Measurements from ENCODE around the gene GABRP. TPM values are rescaled to one million over a fixed set of nuclear protein-coding genes. Genes with fewer than 3 reads are reported as not detected.

GABRP gene
- total RNA-seq, 1 experiment from 2014 or later: 1.5 TPM

DNA sequence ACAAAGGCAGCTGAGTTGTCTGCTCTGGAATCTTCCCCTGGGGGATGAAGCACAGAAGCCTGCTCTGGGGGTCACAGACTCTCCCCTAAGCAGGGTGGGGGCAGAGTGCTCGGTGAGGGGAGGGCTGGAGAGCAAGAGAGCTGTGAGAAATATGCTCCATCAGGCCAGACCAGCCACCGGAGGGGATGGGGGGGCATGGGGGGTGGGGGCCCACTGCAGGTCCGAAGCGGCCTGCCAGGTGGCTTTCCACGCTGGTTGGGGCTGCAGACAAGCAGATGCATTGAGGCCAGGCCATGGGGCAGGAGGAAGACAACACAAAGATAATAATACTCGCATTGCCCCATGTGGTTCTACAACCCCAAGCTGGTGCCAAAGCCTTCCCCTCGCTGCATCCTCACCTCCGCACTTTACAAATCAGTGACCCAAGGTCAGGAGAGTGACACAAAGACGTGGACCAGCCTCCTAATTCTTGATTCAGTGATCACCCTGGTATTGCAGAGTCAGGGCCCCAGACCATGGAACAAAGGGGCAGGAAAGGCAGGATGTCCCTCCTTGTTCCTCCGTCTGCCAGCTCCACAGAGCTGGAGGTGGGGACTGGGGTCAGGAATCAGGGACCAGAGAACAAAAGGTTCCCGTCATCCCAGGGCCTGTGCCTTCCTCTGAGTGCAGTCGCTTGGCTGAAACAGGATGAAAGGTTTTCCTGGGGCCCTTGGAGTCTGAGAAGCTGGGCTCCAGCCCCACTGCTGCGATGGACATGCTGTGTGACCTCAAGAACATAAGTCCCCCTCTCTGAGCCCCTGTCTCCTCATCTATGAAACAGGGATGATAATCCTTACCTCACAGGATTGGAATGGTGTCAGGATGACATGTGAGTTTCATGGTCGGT lies 37.2 kb upstream of the GABRP start:
- Histone ChIP-seq H3K9ac (ENCODE audit: extremely low read depth, insufficient read length, low read length) (no peak overlapping the region), H3K4ac (ENCODE audit: low read depth, low read length) (no peak overlapping the region), H2BK120ac (ENCODE audit: low read depth, low read length, poor library complexity, severe bottlenecking) (no peak overlapping the region), H4K5ac (ENCODE audit: insufficient read length, low read depth, low read length) (peak overlapping the region; percentile 13), H3K79me1 (ENCODE audit: insufficient read depth, low read depth, low read length, poor library complexity, severe bottlenecking) (no peaks in the 10 kb centered on the region), H3K23me2 (ENCODE audit: insufficient read length, low read depth, low read length, poor library complexity, severe bottlenecking) (peaks cover 4% of the 10 kb centered on the region), H3K9me3 (ENCODE audit: control insufficient read depth, low read depth, low read length) (no peaks in the 10 kb centered on the region), H2AFZ (ENCODE audit: low read length) (no peak overlapping the region), H4K8ac (replicated peaks; ENCODE audit: insufficient read length, low read depth, low read length) (no peak overlapping the region), H3K14ac (ENCODE audit: insufficient read depth, low read length) (peak overlapping the region; percentile 33; the same call in 1 of the 2 replicates), H3K79me2 (ENCODE audit: insufficient read depth, low read length) (no peaks in the 10 kb centered on the region), H4K20me1 (ENCODE audit: control insufficient read depth, insufficient read depth, insufficient read length) (no peaks in the 10 kb centered on the region), H3T11ph (ENCODE audit: low read length) (no peak overlapping the region), H3K27ac (ENCODE audit: insufficient read length, low read depth, low read length) (peak overlapping the region; percentile 63), H3K23ac (ENCODE audit: insufficient read length, low read depth, low read length) (no peak overlapping the region), H2BK5ac (ENCODE audit: insufficient read length, low read length) (no peak overlapping the region), H2AK5ac (ENCODE audit: insufficient read length, low read length) (peak overlapping the region; percentile 28), H2BK12ac (ENCODE audit: insufficient read length, low read depth, low read length) (peak overlapping the region; percentile 66), H2BK15ac (ENCODE audit: low read depth, low read length) (no peak overlapping the region), H3K18ac (ENCODE audit: insufficient read length, low read depth, low read length) (peak overlapping the region; percentile 49), H2BK20ac (ENCODE audit: low read depth, low read length, poor library complexity, severe bottlenecking) (no peak overlapping the region), H4K91ac (ENCODE audit: insufficient read length, low read depth, low read length) (no peak overlapping the region), H3K4me1 (ENCODE audit: insufficient read depth, low read length) (peaks cover 6% of the 10 kb centered on the region; the same call in 1 of the 2 replicates), H3K27me3 (ENCODE audit: insufficient read depth, low read length) (no peaks in the 10 kb centered on the region), H3K4me2 (ENCODE audit: insufficient read depth, insufficient read length, low read length) (no peak overlapping the region), H3K56ac (ENCODE audit: insufficient read length, low read depth, low read length) (no peak overlapping the region)
- peaks cover 0 to 7% (median 2%) of the 10 kb centered on the region in 3 experiments; a peak in 3 of 7 replicates for H3K36me3 Mint-ChIP-seq (ENCODE audit: insufficient read depth in 1 of 3, low read depth in 3 of 3)
- peak overlapping the region in 1 of 2 experiments; percentile 26; a peak in 1 of 5 replicates for H3K4me3 Mint-ChIP-seq
- peaks cover 0 to 8% of the 10 kb centered on the region in 2 experiments; a peak in 3 of 5 replicates for H3K9me3 Mint-ChIP-seq
- no CpG with 5 or more reads among the region's 14 CpGs for WGBS (ENCODE audit: extremely low coverage, insufficient read length, low lambda C conversion rate)
- TF ChIP-seq, protein P1, sequence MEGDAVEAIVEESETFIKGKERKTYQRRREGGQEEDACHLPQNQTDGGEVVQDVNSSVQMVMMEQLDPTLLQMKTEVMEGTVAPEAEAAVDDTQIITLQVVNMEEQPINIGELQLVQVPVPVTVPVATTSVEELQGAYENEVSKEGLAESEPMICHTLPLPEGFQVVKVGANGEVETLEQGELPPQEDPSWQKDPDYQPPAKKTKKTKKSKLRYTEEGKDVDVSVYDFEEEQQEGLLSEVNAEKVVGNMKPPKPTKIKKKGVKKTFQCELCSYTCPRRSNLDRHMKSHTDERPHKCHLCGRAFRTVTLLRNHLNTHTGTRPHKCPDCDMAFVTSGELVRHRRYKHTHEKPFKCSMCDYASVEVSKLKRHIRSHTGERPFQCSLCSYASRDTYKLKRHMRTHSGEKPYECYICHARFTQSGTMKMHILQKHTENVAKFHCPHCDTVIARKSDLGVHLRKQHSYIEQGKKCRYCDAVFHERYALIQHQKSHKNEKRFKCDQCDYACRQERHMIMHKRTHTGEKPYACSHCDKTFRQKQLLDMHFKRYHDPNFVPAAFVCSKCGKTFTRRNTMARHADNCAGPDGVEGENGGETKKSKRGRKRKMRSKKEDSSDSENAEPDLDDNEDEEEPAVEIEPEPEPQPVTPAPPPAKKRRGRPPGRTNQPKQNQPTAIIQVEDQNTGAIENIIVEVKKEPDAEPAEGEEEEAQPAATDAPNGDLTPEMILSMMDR (conservative IDR thresholded peaks at IDR 0.05): no peak
- peak; percentile 40 for DNase-seq
- H3K4me1 Mint-ChIP-seq: peaks cover 54 to 55% of the 10 kb centered on the region in 2 experiments
- peaks cover 13% of the 10 kb centered on the region for H3K27me3 Mint-ChIP-seq (ENCODE audit: low read depth)
- peak overlapping the region; percentile 87 to 96 (median 95); a peak in 6 of 7 replicates for H3K27ac Mint-ChIP-seq
